ENCODE data around the gene ZNF492.
"Not testable (repeated sequence)": the region's sequence is repeated elsewhere in the genome, so short reads cannot be mapped to it uniquely, and the experiment has no call there.

The ZNF492 gene

GRCh38 chr19:22633706-22634449, at the start of gene ZNF492:
TSS of gene ZNF492 (plus strand) at chr19:22634324. CDS start at chr19:22653400, 19,076 bp downstream.
- DNase-seq: not testable (repeated sequence)

GRCh38 chr19:22595422-22595821, 38.7 kb upstream of the ZNF492 start:
- no peak for DNase-seq

- no peak for DNase-seq
Observed at GRCh38 chr19:22595918-22596341, 38.2 kb upstream of the ZNF492 start.

- DNase-seq: no peak
Observed at GRCh38 chr19:22600690-22601648, 33.2 kb upstream of the ZNF492 start.

- DNase-seq: no peak
Observed at GRCh38 chr19:22601906-22602630, 32.1 kb upstream of the ZNF492 start.

- DNase-seq: no peak
Observed at GRCh38 chr19:22602631-22603272, 31.4 kb upstream of the ZNF492 start.

GRCh38 chr19:22603518-22604440, 30.3 kb upstream of the ZNF492 start:
- no peak for DNase-seq

- no peak for DNase-seq
Observed at GRCh38 chr19:22604571-22605274, 29.4 kb upstream of the ZNF492 start.

GRCh38 chr19:22605275-22606211, 28.6 kb upstream of the ZNF492 start:
- DNase-seq: no peak

GRCh38 chr19:22606212-22606553, 27.9 kb upstream of the ZNF492 start:
- DNase-seq: no peak

- no peak for DNase-seq
Observed at GRCh38 chr19:22606954-22607652, 27.0 kb upstream of the ZNF492 start.

- no peak for DNase-seq
Observed at GRCh38 chr19:22607653-22608430, 26.3 kb upstream of the ZNF492 start.

- DNase-seq: no peak
Observed at GRCh38 chr19:22608441-22608840, 25.7 kb upstream of the ZNF492 start.

GRCh38 chr19:22609630-22610029, 24.5 kb upstream of the ZNF492 start:
- DNase-seq: no peak

- DNase-seq: no peak
Observed at GRCh38 chr19:22610121-22610520, 24.0 kb upstream of the ZNF492 start.

- DNase-seq: no peak
Observed at GRCh38 chr19:22612316-22612715, 21.8 kb upstream of the ZNF492 start.

GRCh38 chr19:22616659-22617058, 17.5 kb upstream of the ZNF492 start:
- DNase-seq: no peak

GRCh38 chr19:22617181-22617580, 16.9 kb upstream of the ZNF492 start:
- DNase-seq: not testable (repeated sequence)
